Skin of body (tissue), 2 donors: Measurements from ENCODE around the gene PEX11G. TPM values are rescaled to one million over a fixed set of nuclear protein-coding genes. Genes with fewer than 3 reads are reported as not detected.
A peak's percentile ranks its signal among the peaks of the same experiment; 100 is the strongest.

Experiments used
- DNase-seq: peaks from one replicate; lab custom pipeline; 2025; lab: John Stamatoyannopoulos, UW
- total RNA-seq: library from RNA; depleted of rRNA; stranded (reverse); fragments of >200 nt; gene quantifications from one replicate; pipeline ENCODE4 v1.2.3, GENCODE V29; 2014

The PEX11G gene
- total RNA-seq = 1.1 TPM

DNA sequence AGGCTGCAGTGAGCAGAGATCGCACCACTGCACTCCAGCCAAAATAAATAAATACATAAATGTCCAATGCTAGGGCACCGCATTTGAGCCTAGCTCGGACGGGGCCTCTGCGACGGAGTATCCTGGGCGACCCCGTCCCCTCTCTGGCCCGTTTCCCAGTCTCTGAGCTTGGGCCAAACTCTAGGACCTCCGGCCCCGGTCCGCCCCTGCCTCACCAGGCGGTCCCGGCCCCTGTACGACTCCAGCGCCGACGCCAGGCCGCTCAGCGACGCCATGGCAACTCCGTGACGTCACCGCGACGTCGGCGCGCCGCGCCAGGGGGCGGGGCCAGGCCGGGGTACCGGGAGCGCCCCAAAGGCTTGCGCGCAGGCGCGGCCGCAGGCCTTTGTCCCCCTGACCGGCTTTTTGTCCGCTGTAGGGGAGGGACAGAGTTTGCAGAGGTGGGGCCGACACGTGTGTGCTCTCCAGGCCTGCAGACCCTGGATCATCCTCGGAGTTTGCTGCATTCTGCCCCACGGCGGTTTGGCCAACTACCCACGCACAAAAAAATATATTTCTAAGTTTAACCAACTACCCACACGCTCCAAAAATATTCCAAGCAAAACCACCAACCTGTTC lies at the start of gene PEX11G:
TSS of gene PEX11G (minus strand) at position 300 of the 618 bp plus-strand sequence. CDS start at position 275, 25 bp downstream.
- peak; percentile 79 for DNase-seq

- no peak for DNase-seq
Measured at GRCh38 chr19:7535998-7536695, 47.3 kb upstream of the PEX11G start.

DNA sequence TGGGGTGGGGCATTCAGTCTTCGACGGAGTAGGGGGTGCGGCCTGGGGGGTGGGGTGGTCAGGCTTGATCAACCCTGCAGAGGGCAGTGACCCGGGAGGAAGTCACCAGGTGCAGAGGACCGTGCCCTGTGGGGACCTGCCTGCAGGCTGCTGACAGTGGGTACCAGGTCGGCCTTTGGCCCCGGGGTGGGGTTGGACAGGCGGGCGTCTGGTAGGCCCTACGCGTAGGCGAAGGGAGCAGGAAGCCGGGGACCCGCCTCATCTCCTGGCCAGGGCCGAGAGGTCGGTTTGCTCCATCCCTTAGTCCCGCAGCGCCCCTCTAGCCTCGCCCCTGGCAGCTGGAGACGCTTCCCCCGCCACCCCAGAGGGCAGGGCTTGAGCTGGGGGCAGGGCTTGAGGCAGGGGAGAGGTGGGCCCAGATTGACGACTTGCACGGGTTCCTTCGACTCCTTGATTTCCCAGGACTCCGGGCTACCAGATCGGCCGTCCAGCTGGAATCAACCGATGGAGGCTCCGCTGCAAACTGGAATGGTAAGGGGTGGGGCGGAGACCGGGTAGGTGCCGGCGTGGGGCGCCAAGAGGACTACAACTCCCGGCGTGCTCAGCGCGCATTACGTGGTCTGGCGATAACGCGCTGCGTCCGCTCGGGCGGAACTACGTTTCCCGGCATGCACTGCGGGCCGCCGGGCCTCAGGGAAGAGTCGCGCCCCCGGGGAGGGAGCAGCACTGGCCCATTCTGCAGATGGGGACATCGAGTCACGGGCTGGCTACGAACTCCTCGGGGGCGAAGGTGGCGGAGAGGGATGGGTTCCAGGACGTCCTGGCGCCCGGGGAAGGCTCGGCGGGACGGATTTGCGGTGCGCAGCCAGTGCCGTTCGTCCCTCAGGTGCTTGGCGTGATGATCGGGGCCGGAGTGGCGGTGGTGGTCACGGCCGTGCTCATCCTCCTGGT lies 46.5 kb upstream of the PEX11G start, which contains the start of gene PNPLA6:
TSS of gene PNPLA6 (plus strand) at position 671 of the 951 bp plus-strand sequence. CDS start at position 743, 72 bp downstream.
- peak; percentile 89 for DNase-seq

- peak; percentile 87 for DNase-seq
Measured at GRCh38 chr19:7534531-7535046, 45.8 kb upstream of the PEX11G start.

DNA sequence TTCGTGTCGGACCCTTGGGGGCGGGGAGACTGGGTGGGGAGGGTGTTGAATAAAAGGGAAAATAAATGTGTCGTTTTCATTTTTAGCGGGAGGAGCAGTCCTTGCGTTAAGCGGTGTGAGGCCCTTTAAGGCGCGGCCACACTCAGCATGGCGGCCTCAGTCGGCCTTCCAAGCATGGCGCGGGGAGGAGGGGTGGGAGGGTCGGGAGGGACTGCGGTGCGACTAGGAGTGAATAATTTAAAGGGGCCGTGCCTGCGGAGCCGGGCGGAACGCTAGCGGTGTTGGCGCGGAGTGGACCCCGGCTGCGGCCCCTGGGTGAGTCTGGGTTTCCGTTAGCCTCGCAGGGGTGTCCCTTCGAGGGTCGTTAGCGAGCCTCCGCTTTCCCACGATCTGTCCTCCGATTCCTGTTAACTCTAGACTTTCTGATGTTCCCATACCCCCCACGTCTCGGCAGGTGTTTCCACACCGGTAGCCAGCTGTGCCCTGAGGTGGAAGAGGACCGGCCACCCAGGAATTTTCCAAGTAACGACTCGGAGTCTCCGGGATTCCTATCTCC lies 45.2 kb upstream of the PEX11G start:
- DNase-seq = peak; percentile 87

DNA sequence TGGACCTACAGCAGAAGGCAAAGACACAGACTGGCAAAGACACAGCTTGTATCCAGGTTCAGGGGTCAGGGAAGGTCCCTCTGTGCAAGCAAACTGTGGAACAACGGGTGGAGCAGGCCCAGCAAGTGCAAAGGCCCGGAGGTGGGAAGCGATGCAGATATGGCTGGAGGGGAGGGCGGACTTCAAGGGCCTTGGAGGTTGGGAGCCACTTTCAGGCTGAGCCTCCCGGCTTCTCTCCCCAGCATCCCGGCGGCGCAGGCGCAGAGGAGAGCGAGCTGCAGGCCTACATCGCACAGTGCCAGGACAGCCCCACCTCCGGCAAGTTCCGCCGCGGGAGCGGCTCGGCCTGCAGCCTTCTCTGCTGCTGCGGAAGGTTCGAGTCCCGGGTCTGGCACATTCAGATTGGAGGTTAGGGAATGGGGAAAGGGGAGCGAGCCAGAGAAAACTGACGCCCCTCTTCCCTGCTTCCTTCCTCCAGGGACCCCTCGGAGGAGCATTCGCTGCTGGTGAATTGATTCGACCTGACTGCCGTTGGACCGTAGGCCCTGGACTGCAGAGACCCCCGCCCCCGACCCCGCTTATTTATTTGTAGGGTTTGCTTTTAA lies 44.5 kb upstream of the PEX11G start:
- DNase-seq = no peak

DNA sequence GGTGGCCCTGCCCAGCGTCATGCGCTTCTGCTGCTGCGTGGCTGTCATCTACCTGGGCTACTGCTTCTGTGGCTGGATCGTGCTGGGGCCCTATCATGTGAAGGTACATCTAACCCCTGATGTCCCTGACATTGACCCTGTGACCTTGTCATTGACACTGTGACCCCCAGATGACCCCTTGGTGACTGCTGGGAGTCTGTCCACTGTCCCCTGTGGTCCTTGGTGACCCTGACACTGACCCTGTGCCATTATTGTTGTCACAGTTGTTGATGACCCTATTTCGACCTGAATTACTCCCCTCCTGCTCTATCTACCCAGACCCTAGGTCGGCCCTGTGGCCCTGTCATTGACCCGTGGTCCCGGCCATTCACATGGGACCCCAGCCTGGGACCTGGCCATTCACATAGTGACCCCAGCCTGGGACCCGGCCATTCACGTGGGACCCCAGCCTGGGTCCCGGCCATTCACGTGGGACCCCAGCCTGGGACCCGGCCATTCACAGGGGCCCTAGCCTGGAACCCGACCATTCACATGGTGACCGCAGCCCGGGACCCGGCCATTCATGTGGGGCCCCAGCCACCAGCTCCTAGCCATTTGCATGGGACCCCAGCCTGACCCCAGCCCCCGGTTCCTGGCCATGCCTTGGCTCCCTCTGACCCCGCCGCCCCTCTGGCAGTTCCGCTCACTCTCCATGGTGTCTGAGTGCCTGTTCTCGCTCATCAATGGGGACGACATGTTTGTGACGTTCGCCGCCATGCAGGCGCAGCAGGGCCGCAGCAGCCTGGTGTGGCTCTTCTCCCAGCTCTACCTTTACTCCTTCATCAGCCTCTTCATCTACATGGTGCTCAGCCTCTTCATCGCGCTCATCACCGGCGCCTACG lies 41.0 kb upstream of the PEX11G start:
- no peak for DNase-seq

- no peak for DNase-seq
Measured at GRCh38 chr19:7529246-7529600, 40.4 kb upstream of the PEX11G start.

DNA sequence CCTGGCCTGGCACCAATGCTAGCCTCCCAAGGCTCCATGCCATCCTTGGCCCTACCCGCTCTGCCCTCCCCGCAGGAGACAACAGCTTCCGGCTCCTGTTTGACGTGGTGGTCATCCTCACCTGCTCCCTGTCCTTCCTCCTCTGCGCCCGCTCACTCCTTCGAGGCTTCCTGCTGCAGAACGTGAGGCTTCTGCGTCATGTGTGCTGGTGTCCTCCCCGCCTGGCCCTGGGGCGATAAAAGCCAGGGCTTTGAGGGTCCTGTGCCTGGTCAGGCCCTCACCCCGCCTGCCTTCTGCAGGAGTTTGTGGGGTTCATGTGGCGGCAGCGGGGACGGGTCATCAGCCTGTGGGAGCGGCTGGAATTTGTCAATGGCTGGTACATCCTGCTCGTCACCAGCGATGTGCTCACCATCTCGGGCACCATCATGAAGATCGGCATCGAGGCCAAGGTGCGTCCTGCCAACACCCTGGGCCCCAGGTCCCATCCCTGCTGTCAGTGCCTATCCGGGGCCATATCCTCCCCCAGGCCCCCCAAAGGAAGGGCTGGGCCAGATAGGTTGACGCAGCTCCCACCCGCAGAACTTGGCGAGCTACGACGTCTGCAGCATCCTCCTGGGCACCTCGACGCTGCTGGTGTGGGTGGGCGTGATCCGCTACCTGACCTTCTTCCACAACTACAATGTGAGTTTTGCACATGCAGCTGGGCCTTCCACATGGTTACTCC lies 39.8 kb upstream of the PEX11G start:
- no peak for DNase-seq

GRCh38 chr19:7528192-7528519 lies 39.3 kb upstream of the PEX11G start:
- DNase-seq = no peak

DNA sequence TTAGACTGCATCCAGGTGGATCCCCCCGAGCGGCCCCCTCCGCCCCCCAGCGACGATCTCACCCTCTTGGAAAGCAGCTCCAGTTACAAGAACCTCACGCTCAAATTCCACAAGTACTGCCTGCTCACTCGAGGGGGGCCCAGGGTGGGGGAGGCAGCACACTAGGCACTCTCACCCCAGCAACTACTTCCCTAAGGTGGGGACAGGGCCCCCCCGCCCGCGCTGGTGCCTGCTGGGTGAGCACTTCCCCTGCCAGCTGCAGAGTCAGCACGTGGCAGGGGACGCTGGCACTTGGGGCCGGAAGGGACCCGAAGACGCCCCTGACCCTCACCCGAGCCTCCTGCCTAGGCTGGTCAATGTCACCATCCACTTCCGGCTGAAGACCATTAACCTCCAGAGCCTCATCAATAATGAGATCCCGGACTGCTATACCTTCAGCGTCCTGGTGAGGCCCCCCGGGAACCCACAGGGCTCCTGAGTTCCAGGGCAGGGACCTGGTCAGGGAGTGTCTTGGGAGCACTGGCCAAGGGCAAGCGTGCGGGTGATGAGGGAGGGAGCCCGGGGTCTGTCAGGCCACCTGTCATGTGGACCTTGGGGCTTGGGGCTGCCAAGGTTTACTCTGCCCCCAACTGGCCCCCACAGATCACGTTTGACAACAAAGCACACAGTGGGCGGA lies 38.8 kb upstream of the PEX11G start:
- DNase-seq = no peak

- DNase-seq = no peak
Measured at GRCh38 chr19:7526059-7526929, 37.5 kb upstream of the PEX11G start.

- DNase-seq = no peak
Measured at GRCh38 chr19:7524992-7525739, 36.3 kb upstream of the PEX11G start.

DNA sequence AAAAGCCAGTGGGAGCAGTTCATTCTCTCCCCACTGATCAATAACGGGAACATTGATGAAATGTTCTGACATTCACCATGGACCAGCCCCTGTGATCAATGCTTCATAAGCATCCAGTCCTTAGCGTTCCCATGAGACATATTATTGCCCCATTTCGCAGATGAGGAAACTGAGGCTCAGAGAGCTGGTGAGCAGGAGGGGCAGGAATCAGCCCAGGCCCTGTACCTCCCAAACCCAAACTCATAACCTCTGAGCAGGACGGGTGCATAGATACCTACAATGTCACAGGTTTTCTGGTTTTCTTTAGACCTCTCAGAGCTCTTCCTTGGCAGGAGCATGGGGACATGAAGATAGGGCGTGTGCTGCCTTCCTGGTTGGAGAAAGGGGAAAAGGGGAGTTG lies 35.7 kb upstream of the PEX11G start:
- DNase-seq = no peak

DNA sequence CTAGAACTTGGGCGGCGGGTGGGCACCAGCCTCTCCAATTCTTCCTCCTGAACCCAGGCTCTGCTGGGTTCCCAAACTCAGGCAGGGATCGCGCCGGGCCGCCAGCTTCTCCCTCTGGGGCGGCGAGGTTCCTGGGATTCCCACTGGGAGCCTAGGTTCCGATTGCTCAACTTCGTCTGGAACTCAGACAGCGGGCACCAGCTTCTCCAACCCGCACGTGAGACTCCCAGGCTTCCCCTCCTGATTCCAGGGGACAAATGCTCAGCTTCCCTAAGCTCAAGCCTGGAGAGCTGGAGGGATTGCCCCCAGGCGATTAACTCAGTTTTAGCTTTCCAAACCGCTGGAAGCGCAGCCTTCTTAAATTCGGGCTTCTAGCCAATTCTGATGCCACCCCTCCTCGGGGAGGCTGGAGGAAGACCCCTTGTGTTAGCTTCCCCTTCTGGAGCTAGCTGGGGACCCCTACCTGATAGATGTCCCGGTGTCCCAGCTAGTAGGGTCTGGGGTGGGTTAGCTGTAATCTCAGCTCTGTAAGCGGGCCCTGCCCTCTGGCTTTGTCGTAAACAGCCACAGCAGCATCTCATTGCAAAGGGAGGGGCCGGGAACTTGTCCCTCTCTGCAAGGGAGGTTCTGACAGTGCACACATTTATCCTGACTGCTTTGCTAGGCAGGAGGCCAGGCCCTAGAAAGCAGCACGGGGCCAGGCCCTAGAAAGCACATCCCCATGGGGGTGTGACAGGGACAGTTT lies 34.3 kb upstream of the PEX11G start:
- DNase-seq = no peak
